HEK293 (cell line): ENCODE data around the gene PIK3AP1.

Source experiments
- CTCF ChIA-PET: fragments of 350-600 bp; formaldehyde crosslinking; extraction: SDS; loops from one replicate; lab custom pipeline; 2021; ENCODE audit warnings: antibody characterized with exemption; lab: Yijun Ruan, JAX
- POLR2A ChIA-PET: fragments of 300-600 bp; formaldehyde crosslinking; extraction: SDS; loops from one replicate; lab custom pipeline; 2020; ENCODE audit warnings: antibody characterized with exemption, inconsistent platforms; lab: Yijun Ruan, JAX
- H3K27ac ChIP-seq: fragments of 200-500 bp; sonication (Bioruptor generic); 2 replicates; pipeline ENCODE4 v1.5.1; 2014; ENCODE audit warnings: low read depth, low read length, control low read depth, inconsistent platforms; ENCODE audit errors: extremely low read depth
- H3K36me3 ChIP-seq, 2 experiments: fragments of 200-500 bp in 1 of 2; sonication (Bioruptor generic) in 1 of 2; 1 replicate in 1 of 2; 2 replicates in 1 of 2; pipeline ENCODE4 v1.5.1; 2014 to 2017; ENCODE audit warnings: inconsistent platforms in 2 of 2, low read length in 2 of 2; ENCODE audit not compliant: control insufficient read depth in 2 of 2, insufficient read depth in 1 of 2
- H3K4me1 ChIP-seq: fragments of 200-500 bp; sonication (Bioruptor generic); 2 replicates; pipeline ENCODE4 v1.5.1; 2014; ENCODE audit warnings: mild to moderate bottlenecking, low read length, inconsistent platforms; ENCODE audit not compliant: control insufficient read depth, insufficient read depth
- H3K4me3 ChIP-seq: 2 replicates; pipeline ENCODE4 v1.5.1; 2011; ENCODE audit warnings: low read depth, mild to moderate bottlenecking, control low read depth, low read length, moderate library complexity
- H3K9me3 ChIP-seq: fragments of 200-500 bp; sonication (Bioruptor generic); 2 replicates; pipeline ENCODE4 v1.5.1; 2014; ENCODE audit warnings: low read depth, low read length, inconsistent platforms; ENCODE audit not compliant: control insufficient read depth, insufficient read depth
- FEZF1 ChIP-seq: fragments of 450-650 bp; formaldehyde crosslinking; IDR thresholded peaks from 2 replicates; pipeline ENCODE4 v1.5.1; 2016; ENCODE audit warnings: missing biosample characterization, missing genetic modification characterization
- KLF17 ChIP-seq: fragments of 450-650 bp; formaldehyde crosslinking; IDR thresholded peaks from 2 replicates; pipeline ENCODE4 v1.5.1; 2016; ENCODE audit warnings: missing biosample characterization, missing genetic modification characterization
- PATZ1 ChIP-seq: fragments of 450-650 bp; formaldehyde crosslinking; IDR thresholded peaks from 2 replicates; pipeline ENCODE4 v1.5.1; 2016; ENCODE audit warnings: missing biosample characterization, missing genetic modification characterization
- SP2 ChIP-seq: fragments of 450-650 bp; formaldehyde crosslinking; IDR thresholded peaks from 2 replicates; pipeline ENCODE4 v1.5.1; 2016; ENCODE audit warnings: missing biosample characterization, missing genetic modification characterization
- WT1 ChIP-seq: fragments of 450-650 bp; formaldehyde crosslinking; IDR thresholded peaks from 2 replicates; pipeline ENCODE4 v1.5.1; 2016; ENCODE audit warnings: missing biosample characterization, missing genetic modification characterization
- ZBTB11 ChIP-seq: fragments of 450-650 bp; formaldehyde crosslinking; conservative IDR thresholded peaks from 2 replicates; pipeline ENCODE4 v1.5.1; 2016; ENCODE audit warnings: low read depth, missing biosample characterization, missing genetic modification characterization
- ZFP3 ChIP-seq: fragments of 450-650 bp; formaldehyde crosslinking; IDR thresholded peaks from 2 replicates; pipeline ENCODE4 v1.5.1; 2016; ENCODE audit warnings: low read depth, missing biosample characterization, missing genetic modification characterization
- ZNF10 ChIP-seq: fragments of 450-650 bp; formaldehyde crosslinking; IDR thresholded peaks from 2 replicates; pipeline ENCODE4 v1.5.1; 2017; ENCODE audit warnings: missing biosample characterization, missing genetic modification characterization
- ZNF157 ChIP-seq: fragments of 450-650 bp; formaldehyde crosslinking; IDR thresholded peaks from 2 replicates; pipeline ENCODE4 v1.5.1; 2016; ENCODE audit warnings: missing biosample characterization, missing genetic modification characterization
- ZNF202 ChIP-seq: fragments of 450-650 bp; formaldehyde crosslinking; IDR thresholded peaks from 2 replicates; pipeline ENCODE4 v1.5.1; 2016; ENCODE audit warnings: missing biosample characterization, missing genetic modification characterization, borderline replicate concordance
- ZNF239 ChIP-seq: fragments of 450-650 bp; formaldehyde crosslinking; IDR thresholded peaks from 2 replicates; pipeline ENCODE4 v1.5.1; 2016; ENCODE audit warnings: missing biosample characterization, missing genetic modification characterization
- ZNF324 ChIP-seq: fragments of 450-650 bp; formaldehyde crosslinking; IDR thresholded peaks from 2 replicates; pipeline ENCODE4 v1.5.1; 2016; ENCODE audit warnings: missing biosample characterization, missing genetic modification characterization
- ZNF335 ChIP-seq: fragments of 450-650 bp; formaldehyde crosslinking; conservative IDR thresholded peaks from 2 replicates; pipeline ENCODE4 v1.5.1; 2016; ENCODE audit warnings: missing biosample characterization, missing genetic modification characterization
- ZNF404 ChIP-seq: fragments of 450-650 bp; formaldehyde crosslinking; IDR thresholded peaks from 2 replicates; pipeline ENCODE4 v1.5.1; 2017; ENCODE audit warnings: missing biosample characterization, missing genetic modification characterization
- ZNF529 ChIP-seq: fragments of 450-650 bp; formaldehyde crosslinking; IDR thresholded peaks from 2 replicates; pipeline ENCODE4 v1.5.1; 2017; ENCODE audit warnings: missing genetic modification characterization, missing biosample characterization; ENCODE audit not compliant: insufficient replicate concordance
- ZNF677 ChIP-seq: fragments of 450-650 bp; IDR thresholded peaks from 2 replicates; pipeline ENCODE4 v1.5.0; 2018; ENCODE audit warnings: missing biosample characterization, mild to moderate bottlenecking, missing genetic modification characterization, moderate library complexity
- ZNF747 ChIP-seq: fragments of 450-650 bp; formaldehyde crosslinking; IDR thresholded peaks from 2 replicates; pipeline ENCODE4 v1.5.1; 2016; ENCODE audit warnings: missing biosample characterization, missing genetic modification characterization
- ZSCAN18 ChIP-seq: fragments of 450-650 bp; formaldehyde crosslinking; IDR thresholded peaks from 2 replicates; pipeline ENCODE4 v1.5.1; 2016; ENCODE audit warnings: missing biosample characterization, missing genetic modification characterization
- TF ChIP-seq, protein P1 (sequence below): fragments of 450-650 bp; formaldehyde crosslinking; IDR thresholded peaks from 2 replicates; pipeline ENCODE4 v1.5.1; 2016; ENCODE audit warnings: missing biosample characterization, missing genetic modification characterization

The PIK3AP1 gene

GRCh38 chr10:96556003-96556402, 164.3 kb downstream of the PIK3AP1 start (continued):
- TF ChIP-seq, protein P1, sequence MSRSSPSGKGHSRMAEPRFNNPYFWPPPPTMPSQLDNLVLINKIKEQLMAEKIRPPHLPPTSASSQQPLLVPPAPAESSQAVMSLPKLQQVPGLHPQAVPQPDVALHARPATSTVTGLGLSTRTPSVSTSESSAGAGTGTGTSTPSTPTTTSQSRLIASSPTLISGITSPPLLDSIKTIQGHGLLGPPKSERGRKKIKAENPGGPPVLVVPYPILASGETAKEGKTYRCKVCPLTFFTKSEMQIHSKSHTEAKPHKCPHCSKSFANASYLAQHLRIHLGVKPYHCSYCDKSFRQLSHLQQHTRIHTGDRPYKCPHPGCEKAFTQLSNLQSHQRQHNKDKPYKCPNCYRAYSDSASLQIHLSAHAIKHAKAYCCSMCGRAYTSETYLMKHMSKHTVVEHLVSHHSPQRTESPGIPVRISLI (tag by site-specific recombination), result no peak

DNA sequence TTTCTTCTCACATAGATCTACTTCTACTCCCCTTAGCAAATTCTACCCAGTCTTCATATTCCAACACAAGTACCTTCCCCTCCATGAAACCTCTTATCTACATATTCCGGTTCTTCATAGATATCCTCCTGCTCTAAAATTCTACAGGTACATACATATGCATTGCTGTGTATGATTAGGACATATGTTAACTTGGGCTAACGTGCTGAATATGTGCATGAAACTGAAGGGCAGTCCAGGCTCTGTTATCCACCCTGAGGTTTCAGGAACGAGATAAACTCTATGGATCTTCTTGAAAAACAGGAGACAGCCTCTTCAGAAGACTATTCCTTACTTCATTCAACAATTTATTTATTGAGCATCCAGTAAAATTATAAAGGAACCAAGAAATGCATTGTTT, 165.0 kb downstream of the PIK3AP1 start:
- Histone ChIP-seq H3K36me3 (peaks cover 31 to 67% of the 10 kb centered on the region in 2 experiments), H3K4me3 (no peak overlapping the region), H3K9me3 (no peaks in the 10 kb centered on the region), H3K4me1 (no peaks in the 10 kb centered on the region; the same call in 1 of the 2 replicates), H3K27ac (no peak overlapping the region)
- TF ChIP-seq KLF17 (tag by site-specific recombination) (no peak), ZNF404 (no peak), ZNF157 (tag by site-specific recombination) (no peak), ZNF529 (tag by site-specific recombination) (no peak), ZSCAN18 (tag by site-specific recombination) (no peak), ZBTB11 (tag by site-specific recombination) (no peak), ZNF239 (tag by site-specific recombination) (no peak), ZNF677 (no peak), FEZF1 (tag by site-specific recombination) (no peak), ZFP3 (tag by site-specific recombination) (no peak), ZNF10 (tag by site-specific recombination) (no peak), PATZ1 (tag by site-specific recombination) (no peak), ZNF335 (tag by site-specific recombination) (no peak), ZNF747 (tag by site-specific recombination) (no peak), SP2 (tag by site-specific recombination) (no peak), WT1 (no peak), ZNF202 (tag by site-specific recombination) (no peak), ZNF324 (tag by site-specific recombination) (no peak)
- TF ChIP-seq, protein P1 (tag by site-specific recombination), result no peak
- POLR2A ChIA-PET, result no interaction called here
- CTCF ChIA-PET, result interaction anchor here (0.6 to 2.6 kb wide), 13 partner anchors 9 to 655 kb away, joined by 3 to 11 read pairs (median 6); partner anchors contain the start of gene TLL2
